Measurements from ENCODE around the gene SPRED3. TPM values are rescaled to one million over a fixed set of nuclear protein-coding genes. Genes with fewer than 3 reads are reported as not detected.

Gene SPRED3
- total RNA-seq, 1 donor from 2014 or later, result 2.4 TPM

DNA sequence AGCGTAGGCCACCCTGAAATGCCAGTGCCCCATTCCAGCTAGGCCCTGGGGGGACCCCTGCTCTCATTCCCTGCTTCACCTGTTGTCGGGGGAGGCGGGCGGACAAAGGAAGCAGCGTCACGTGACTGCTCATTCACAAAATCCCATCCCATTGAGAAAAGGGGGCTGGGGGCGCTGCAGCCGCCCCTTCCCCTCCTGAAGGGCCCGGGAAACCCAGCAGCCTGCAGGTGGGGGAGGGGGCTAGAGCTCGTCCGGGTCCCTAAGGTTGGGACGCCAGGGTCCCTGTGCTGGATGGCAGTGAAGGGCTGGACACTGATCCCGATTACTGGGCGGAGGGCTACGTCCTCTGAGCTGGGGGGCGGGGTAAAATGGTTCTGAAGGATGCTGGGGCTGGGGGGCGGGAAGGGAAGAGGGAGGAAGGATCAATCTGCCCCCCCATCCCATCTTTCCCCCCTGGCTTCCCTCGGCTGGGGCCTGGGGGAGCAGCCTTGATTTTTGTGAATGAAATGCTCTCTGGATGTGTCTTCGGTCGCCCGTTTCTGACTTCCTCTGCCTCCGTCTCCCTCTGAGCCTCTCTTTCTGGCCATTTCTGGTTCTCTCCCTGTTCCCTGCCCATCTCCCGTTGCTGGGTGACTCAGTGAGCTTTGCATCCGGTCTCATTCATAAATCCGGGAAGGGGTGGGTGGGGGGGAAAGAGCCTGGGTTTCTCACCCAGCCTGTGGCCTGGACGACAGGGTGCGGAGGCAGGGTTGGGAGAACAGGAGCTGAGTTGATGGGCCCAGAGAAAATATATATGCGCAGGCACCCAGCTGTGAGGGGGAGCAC lies 816 bp downstream of the SPRED3 start:
- no peak overlapping the region for H3K27ac Mint-ChIP-seq
- H3K27me3 Mint-ChIP-seq, result peaks cover 30% of the 10 kb centered on the region
- TF ChIP-seq, protein P1, sequence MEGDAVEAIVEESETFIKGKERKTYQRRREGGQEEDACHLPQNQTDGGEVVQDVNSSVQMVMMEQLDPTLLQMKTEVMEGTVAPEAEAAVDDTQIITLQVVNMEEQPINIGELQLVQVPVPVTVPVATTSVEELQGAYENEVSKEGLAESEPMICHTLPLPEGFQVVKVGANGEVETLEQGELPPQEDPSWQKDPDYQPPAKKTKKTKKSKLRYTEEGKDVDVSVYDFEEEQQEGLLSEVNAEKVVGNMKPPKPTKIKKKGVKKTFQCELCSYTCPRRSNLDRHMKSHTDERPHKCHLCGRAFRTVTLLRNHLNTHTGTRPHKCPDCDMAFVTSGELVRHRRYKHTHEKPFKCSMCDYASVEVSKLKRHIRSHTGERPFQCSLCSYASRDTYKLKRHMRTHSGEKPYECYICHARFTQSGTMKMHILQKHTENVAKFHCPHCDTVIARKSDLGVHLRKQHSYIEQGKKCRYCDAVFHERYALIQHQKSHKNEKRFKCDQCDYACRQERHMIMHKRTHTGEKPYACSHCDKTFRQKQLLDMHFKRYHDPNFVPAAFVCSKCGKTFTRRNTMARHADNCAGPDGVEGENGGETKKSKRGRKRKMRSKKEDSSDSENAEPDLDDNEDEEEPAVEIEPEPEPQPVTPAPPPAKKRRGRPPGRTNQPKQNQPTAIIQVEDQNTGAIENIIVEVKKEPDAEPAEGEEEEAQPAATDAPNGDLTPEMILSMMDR (IDR thresholded peaks at IDR 0.05), result no peak
- ATAC-seq (ENCODE audit: low read depth) (no peak), DNase-seq (no peak)
- ChIA-PET CTCF (interaction anchor here (1.1 to 2.8 kb wide), 3 partner anchors 13 to 15 kb away, joined by 4 to 25 read pairs (median 4); partner anchors contain the start of genes FAM98C and PSMD8), POLR2A (interaction anchor here (0.6 to 3.4 kb wide), 3 partner anchors 13 to 1638 kb away, joined by 4 to 78 read pairs (median 17); partner anchors contain the start of genes FAM98C and PSMD8)
- no peaks in the 10 kb centered on the region for H3K9me3 Mint-ChIP-seq
- intact Hi-C loops (cut with micrococcal nuclease), result no loop called here
- peaks cover 30% of the 10 kb centered on the region for H3K4me1 Mint-ChIP-seq
- peaks cover 3% of the 10 kb centered on the region for H3K36me3 Mint-ChIP-seq (ENCODE audit: low read depth)
- peak overlapping the region; percentile 56 for H3K4me3 Mint-ChIP-seq

DNA sequence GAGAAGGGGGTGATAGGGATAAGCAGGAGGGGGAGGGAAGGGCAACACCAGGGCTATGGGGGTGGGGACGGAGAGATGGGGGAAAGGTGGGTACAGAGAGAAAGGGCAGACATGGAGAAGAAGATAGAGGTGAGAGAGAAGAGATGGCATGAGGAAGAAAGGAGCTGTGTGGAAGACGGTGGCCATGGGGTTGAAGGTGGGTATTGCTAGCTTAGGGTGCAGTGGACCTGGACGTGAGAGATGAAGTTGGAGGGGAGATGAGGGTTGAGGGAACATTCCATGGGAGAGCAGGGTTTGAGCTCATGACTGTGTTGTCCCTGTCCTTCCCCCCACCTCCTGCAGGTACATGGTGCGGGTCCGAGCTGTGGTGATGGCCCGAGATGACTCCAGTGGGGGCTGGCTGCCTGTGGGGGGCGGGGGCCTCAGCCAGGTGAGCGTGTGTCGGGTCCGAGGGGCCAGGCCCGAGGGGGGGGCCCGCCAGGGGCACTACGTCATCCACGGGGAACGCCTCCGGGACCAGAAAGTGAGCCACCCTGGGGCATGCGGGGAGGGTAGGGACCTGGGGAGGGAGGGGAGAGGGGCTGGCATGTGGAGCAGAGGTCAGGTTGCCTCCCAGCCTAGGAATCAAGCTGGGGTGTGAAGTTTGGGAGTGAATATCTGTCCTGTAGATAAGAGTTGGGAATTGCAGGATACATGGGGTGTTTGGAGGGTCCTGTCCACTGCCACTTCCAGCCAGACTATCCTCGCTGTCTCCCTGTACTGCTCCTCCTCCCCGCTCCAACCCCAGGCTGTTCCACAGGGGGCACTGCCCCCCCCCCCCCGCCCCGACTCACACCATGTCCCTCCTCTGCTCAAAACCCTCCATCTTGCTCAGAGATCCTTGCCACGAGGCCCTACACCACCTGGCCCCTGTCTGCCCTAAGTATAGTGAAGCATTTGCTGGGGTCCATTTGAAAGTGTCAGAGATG lies 1.7 kb downstream of the SPRED3 start:
- Mint-ChIP-seq H3K4me1 (peaks cover 34% of the 10 kb centered on the region), H3K36me3 (ENCODE audit: low read depth) (no peaks in the 10 kb centered on the region), H3K4me3 (no peak overlapping the region), H3K27ac (no peak overlapping the region), H3K9me3 (no peaks in the 10 kb centered on the region), H3K27me3 (peaks cover 30% of the 10 kb centered on the region)
- DNase-seq (no peak), ATAC-seq (ENCODE audit: low read depth) (no peak)
- intact Hi-C loops (cut with micrococcal nuclease), result no loop called here
- TF ChIP-seq, protein P1 (IDR thresholded peaks at IDR 0.05), result no peak
- ChIA-PET POLR2A (interaction anchor here (0.5 kb wide), 1 partner anchor 36 kb away, joined by 3 read pairs; the partner anchor contains the start of gene RASGRP4), CTCF (interaction anchor here (1.1 to 1.7 kb wide), 2 partner anchors 12 to 16 kb away, joined by 4 read pairs; partner anchors contain the start of genes FAM98C and PSMD8)

DNA sequence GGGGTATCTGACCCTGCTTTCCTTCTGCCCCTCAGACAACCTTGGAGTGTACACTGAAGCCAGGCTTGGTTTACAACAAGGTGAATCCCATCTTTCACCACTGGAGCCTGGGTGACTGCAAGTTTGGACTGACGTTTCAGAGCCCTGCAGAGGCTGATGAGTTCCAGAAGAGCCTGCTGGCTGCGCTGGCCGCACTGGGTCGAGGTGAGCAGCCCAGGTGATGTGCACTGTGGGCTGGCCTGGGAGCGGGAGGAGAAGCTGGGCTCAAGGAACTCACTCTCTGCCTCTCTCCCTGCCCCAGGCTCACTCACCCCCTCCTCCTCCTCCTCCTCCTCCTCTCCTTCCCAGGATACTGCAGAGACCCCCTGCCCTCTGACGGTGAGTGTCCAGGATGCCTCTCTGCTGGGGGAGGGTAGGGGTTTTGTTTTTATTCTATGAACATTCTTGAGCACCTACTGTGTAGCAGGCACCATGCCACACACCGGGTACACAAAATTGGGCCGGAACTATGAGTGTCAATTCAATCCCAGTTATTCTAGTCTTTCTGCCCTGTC lies 3.5 kb downstream of the SPRED3 start:
- ChIA-PET POLR2A (no interaction called here), CTCF (no interaction called here)
- no peak for DNase-seq
- Mint-ChIP-seq H3K27me3 (peaks cover 37% of the 10 kb centered on the region), H3K27ac (no peak overlapping the region), H3K4me1 (peaks cover 32% of the 10 kb centered on the region), H3K4me3 (no peak overlapping the region), H3K9me3 (no peaks in the 10 kb centered on the region), H3K36me3 (ENCODE audit: low read depth) (no peaks in the 10 kb centered on the region)
- intact Hi-C loops (cut with micrococcal nuclease), result no loop called here
- no peak for ATAC-seq (ENCODE audit: low read depth)
- TF ChIP-seq, protein P1 (IDR thresholded peaks at IDR 0.05), result no peak

DNA sequence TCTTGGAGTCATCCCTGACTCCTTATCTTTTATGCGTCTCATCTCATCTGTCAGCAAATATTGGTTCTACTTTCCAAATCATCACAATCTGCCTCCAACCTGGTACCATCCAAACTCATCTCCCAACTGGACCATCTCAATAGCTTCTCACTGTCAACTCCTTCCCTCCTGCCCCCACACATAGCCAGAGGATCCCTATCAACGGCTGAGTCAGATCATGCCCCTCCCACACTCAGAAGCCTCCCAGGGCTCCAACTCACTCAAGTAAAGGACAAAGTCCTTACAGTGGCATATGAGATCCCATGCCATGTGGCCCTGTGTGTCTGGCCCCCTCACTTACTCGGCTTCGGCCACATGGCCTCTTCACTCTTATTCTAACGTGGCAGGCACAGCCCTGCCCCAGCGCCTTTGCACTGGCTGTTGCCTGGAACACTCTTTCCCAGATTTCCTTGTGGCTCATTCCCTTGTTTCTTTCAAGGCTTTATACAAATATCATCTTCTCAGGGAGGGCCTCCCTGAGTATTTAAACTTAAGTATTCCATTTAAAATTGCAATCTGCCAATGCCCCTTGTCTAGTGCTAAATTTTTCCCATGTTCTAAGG lies 4.3 kb downstream of the SPRED3 start:
- no peak for DNase-seq
- H3K9me3 Mint-ChIP-seq, result no peaks in the 10 kb centered on the region
- ChIA-PET POLR2A (no interaction called here), CTCF (no interaction called here)
- intact Hi-C loops (cut with micrococcal nuclease), result no loop called here
- TF ChIP-seq, protein P1 (IDR thresholded peaks at IDR 0.05), result no peak
- peaks cover 26% of the 10 kb centered on the region for H3K4me1 Mint-ChIP-seq
- H3K27ac Mint-ChIP-seq, result no peak overlapping the region
- peaks cover 38% of the 10 kb centered on the region for H3K27me3 Mint-ChIP-seq
- H3K4me3 Mint-ChIP-seq, result no peak overlapping the region
- H3K36me3 Mint-ChIP-seq (ENCODE audit: low read depth), result no peaks in the 10 kb centered on the region
- ATAC-seq (ENCODE audit: low read depth), result no peak
